ENCODE results near the gene CDON. TPM values are rescaled to one million over a fixed set of nuclear protein-coding genes. Genes with fewer than 3 reads are reported as not detected.

Gene CDON
- total RNA-seq, 1 donor from 2014 or later = 12.0 TPM

DNA sequence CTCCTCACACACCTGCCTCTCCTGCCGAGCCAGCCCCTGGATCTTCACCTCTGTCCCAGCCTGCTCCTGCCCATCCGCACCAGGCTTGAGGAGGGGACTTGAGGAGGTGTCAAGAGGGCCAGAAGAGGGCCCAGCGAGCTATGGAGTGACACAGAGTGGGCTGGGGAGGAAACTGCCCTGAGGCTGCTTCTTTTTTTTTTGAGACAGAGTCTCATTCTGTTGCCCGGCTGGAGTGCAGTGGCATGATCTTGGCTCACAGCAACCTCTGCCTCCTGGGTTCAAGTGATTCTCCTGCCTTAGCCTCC is 21.9 kb upstream of the CDON start:
- DNase-seq (ENCODE audit: low spot score) = no peak

DNA sequence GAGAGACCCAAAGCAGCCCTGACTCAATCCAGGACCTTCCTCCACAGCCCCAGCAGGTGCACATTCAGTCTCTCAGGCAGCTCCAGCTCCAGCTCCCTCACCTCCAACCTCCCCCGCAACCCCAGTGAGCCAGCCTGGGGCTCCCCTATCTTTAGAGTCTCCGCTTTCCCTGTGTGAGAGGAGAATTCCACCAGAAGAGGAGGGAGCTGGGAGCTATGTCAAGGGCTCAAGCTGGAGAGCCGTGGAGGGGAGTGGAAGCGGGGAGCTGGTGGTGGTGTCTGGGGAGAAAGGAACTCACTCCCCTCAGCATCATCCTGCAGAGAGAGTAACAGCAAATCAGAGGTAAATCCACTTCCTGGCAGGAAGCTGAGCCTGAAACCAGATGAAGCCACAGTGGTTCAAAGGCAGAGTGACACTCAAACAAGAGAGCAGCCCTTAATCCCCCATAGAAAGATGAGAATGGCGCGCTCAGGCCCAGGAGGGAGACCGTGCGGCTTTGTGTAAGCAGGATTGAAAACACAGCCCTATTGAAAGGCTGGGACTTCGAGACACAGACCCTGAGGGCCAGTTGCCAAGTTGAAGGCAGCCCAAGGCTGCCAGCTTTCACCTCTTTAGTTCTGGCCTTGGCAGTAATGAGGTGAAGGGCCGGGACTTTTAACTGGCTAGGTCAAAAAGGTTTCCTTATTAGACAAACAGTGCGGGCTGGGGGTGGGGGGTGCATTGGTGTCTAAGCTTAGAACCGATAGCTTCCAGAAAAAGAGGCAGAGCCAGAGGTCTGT is 21.4 kb upstream of the CDON start:
- no peak for DNase-seq (ENCODE audit: low spot score)

GRCh38 chr11:126082251-126083109 is 19.8 kb upstream of the CDON start:
- DNase-seq (ENCODE audit: low spot score) = no peak

DNA sequence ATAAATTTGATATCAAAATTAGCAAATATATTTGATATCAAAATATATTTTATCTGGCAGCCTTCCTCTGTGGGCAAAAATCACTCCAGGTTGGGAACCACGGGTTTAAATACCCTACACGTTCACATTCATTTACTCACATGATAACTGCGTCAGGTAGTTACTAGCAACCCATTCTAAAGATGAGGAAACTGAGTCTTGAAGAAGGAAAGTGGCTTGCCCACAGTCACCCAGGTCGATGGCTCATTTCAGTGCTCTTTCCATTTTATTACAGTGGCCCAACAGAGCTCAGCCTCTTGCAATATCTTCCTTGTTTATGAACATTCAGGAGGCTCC is 19.2 kb upstream of the CDON start:
- no peak for DNase-seq (ENCODE audit: low spot score)

DNA sequence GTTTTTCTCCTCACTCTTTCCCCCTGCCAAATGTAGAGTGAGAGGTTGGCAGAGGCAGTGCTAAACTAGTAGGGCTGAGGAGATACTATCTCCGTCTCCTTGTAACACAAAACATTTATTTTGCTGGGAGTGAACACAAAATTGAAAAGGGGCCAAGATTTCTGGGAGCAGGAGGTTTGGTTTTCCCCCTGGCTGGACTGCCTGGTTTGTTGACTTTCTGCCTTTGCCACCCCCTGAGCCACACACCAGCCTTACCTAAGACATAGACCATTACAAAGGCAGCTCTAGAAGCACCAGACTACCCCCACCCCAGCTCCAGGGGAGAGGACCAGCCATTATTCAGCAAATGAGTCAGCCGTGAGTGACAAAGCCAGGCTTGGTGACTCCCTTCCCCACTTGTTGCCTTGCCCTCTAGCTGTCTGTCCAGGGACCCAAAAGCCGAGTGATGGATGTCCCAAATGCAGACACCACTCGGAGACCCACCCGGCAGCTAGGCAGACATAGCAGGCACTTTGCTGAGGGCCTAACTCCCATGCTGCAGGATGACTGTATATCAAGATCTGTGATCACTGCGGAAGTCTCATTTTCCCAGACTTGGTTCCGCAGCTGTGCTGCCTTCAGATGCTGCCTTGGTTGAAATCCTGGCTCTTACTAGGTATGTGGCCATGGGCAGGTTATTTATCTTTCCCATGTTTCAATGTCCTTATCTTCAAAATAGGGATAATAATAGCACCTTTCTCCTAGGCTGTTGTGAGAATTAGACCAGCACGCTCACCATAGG is 17.7 kb upstream of the CDON start:
- DNase-seq (ENCODE audit: low spot score) = no peak

- no peak for DNase-seq (ENCODE audit: low spot score)
Observed at GRCh38 chr11:126079621-126080124, 17.0 kb upstream of the CDON start.

GRCh38 chr11:126076641-126077040 is 14.0 kb upstream of the CDON start:
- no peak for DNase-seq (ENCODE audit: low spot score)

DNA sequence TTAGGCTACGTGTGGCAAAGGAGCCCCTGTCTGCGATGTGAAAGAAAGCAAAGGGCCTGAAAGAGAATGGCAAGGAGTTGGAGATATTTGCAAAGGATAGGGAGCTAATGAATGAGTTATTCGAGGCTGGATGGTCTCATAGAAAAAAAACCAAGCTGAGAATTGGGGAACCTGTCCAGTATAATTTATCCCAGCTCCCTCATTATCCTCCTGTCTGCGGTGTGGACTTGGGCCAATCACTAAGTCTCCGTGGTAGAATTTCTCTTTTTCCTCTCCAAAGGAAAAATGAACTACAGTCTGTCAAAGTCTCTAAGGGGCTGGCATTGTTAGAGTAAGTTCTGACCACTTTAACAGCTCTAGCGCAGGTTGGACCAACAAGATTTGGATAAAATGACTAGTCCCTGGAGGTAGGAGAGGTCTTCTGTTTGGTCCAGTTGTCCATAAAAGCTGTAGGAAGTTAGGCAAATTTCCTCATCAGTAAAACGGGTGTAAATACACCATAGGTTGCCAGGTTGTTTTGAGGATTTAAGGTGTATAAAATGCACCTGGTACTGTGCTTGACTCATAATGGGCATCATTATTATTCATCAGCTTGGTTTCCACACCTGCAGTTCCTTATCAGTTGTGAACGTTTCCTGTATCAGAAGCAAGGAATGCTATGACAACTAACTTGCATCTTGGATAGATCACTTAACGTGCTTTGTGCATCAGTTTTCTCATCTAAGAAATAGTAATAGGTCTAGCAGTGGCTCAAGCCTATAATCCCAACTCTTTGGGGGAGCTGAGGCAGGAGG is 10.3 kb upstream of the CDON start:
- no peak for DNase-seq (ENCODE audit: low spot score)

DNA sequence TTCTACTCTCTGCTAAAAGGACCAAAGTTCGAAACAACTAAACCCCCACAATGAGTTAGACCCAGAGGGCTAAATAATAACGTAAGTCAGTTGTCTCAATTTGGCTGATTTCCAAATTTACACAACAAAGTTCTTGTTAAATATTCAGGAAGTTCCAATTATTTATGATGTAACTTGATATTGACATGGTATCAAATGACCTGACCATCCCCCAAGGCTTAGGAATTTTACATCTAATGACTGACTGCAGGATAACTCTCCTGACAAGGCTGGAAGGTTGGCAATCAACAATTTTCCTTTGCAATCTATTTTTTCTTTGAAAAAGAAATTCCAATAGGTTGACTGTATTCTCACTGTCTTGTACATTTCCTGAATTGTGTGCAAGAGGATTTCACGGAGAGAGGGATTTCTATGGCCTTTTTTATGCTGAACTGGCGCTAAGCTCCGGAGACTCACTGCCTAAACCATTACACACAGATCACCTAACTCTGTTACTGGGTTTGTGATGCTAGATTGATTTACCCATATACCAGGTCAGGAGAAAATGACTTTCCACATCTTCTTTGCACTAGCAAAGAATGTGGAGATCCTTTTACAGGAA is 9.6 kb upstream of the CDON start:
- DNase-seq (ENCODE audit: low spot score) = no peak

DNA sequence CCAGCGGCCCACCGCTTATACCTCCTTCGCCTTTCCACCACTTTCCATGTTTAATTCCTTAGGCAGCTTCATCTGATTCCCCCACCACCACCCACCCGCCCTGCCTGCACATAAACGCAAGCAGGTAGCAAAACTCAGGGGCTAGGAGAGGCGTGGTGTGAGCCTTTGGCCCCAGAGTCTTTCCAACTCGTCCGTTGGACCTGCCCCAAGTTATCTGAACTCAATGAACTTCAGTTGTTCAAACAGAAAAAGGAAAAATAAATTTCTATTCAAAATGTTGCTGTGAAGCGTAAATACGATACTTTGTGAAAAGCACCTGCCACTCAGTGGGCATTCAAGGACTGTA is 814 bp upstream of the CDON start:
- no peak for DNase-seq (ENCODE audit: low spot score)

DNA sequence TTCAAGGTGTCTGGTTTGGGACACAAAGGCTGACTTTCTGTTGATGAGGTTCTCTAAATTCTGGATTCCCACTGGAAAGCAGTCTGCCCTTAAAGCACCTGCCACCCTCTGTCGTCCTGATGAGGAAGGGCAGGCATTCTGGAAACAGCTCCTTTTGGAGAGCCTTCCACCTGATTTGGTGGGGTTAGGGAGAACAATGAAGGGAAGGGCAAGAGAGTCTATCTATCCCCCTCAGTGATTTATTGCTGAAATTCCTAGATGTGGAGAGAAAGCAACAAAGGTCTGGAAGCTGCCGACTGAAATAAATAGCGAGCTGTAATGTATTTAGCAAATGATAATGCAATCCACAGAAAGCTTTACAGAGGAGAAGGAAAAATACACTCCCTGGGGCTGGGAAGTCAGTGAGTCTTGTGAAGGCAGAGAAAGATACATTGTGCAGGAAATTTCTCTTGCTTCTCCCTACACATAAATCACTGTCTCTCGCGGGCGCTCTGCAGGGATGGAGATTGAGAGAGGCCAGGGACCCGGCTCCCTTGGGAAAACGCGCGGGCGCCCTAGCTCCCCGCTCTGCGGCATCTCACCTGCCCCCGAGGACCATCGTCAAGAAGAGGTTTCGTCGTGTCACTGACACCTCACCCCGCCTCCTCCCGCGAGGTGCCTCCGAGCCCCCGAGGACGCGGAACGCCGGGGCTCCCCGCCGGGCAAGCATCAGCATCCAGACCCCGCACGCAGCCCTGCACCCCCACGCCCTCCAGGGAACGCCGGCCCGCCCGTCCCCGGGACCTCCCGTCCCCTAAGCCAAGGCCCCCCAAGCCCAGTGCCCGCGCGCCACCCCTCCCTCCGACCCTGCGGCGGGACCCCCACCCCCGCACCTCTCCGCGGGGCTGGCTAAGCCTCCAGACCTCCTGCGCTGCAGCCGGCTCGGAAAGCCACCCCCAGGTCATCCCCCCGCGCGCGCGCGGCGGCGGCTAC is 673 bp downstream of the CDON start:
- no peak for DNase-seq (ENCODE audit: low spot score)

GRCh38 chr11:126060757-126061171 is 1.9 kb downstream of the CDON start:
- no peak for DNase-seq (ENCODE audit: low spot score)

DNA sequence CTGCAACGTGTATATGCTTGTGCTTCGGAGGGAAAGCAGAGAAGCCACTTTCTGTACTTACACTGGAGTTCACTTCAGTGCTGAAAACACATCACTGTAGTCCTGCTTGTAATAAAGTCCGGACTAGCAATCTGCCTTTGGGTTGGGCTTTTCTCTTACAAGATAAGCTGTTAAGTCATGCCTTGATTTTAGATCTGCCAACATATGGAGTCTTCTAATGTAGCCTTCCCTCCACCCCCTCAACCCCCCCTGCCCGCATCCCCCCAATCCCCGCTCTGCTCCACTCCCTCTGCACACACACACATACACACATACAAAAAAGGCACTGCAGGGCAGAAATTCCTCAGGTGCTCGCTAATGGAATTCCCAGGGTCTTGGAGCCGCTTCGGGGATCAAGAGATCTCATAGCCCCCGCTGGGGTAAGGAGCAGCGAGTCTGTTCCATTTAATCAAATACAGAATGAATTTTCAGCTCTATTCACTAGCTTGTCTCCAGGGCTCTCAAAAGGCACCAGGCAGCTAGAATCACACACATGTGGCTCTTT is 3.4 kb downstream of the CDON start:
- no peak for DNase-seq (ENCODE audit: low spot score)

DNA sequence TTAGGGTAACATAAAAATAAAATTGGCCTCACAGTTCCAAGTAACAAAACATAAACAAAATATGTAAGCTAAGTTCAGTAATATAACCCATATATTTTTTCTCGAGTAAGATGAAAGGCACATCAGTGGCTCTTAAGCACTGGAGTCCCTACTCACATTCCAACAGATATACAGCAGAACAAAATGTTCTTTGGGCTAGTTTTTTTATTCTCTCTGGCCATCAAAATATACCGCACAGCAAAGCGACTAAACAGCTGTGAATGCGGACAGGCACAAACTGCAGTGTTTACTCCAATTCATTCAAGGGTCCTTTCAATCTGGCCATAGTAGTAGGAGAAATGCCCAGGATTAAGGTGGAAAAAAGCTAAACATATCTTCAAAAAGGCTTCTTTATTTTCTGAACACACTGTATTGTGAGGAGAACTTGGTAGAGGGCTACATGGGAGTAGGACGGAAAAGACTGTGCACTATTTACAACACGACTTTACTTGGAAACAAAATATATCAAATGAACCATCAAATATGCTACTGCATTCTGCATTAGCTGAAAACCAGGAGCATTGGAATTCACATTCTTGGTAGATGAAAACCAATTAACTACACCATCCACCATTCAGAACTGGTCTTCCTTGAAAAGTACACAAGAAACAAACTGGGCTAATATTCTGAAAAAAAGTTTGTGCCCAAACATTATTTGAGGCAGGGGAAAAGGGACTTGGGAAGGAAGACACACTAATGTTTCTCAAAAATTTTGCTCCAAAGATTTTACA is 4.4 kb downstream of the CDON start:
- no peak for DNase-seq (ENCODE audit: low spot score)

DNA sequence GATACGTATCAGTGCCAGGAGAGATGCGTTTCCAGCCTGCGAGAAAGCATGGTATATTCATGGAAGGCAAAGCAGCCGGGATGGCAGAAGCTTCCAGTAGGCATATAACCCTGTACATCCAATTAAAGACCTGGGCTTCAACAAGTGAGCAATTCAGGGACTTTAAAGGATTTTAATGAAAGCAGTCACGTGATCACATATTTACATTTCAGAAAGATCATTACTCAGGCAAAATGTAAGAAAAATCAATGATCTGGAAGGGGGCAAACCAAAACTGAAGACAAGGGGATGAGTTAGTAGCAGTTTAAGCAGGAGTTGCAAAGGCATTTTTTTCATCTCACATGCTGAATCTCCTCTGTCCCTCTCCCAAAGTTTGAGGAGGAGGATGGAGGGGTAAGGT is 7.8 kb downstream of the CDON start:
- no peak for DNase-seq (ENCODE audit: low spot score)

GRCh38 chr11:126054408-126054807 is 8.3 kb downstream of the CDON start:
- no peak for DNase-seq (ENCODE audit: low spot score)

DNA sequence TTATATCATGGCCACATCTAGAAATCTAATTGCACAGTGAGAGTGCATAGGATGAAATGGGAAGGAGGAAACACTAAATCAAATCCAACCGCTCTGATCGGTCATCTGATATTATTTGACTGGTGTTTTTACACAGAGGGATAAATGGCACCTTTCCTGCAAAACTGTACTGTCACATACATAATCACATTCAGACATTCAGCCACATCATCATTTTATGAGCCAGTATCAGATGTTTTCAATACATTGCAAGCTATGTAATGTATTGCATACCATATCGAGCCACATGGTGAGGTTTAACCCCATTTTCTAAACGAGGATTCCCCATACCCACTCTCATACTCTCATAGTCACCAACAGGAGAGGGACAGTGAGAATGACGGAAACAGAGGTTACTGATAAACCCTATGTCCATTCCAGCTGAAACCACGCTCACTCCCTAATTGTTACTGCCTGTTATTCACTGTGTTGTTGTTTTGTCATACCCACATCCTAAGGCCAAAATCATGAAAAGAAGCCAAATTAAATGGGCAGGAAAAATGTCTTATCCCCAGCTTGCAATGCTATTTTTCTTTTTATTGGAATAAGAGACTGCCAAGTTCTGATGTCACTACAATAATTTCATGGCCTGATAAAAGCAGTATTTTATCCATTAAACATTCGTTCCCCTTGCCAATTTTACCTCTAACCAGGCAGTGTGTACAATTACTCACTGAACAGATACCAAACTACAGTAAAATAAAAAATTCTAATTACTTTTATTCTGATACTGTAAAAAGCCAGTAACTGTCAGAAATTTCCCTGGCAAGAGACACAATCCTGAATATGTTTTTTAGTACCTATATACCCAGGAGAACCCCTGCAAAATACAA is 9.0 kb downstream of the CDON start:
- DNase-seq (ENCODE audit: low spot score) = no peak

DNA sequence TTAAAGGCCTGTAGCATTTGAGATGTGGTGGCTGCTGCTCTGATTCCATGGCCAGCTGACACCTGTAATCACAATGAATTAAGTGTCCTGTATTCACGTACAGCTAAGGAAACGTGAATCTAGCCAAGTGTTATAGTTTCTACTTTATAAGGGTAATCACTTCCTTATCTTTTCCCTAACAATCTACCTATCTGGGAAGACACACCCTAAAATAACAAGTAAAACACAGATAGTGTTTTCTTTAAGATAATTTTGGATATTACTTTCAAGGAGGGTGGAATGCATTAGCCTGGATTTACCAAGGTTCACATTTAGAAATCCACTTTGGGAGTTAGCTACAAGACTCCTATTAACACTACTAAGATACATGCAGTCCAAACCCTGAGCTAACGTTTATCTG is 11.5 kb downstream of the CDON start:
- no peak for DNase-seq (ENCODE audit: low spot score)
